Stimulated activated CD8-positive, alpha-beta memory T cell treated with anti-CD3 and anti-CD28 coated beads, Interleukin-15, amount 100 ng/mL, for 48 hours (primary cell): ENCODE measurements around the gene MICAL3.
"Not testable (repeated sequence)": the region's sequence is repeated elsewhere in the genome, so short reads cannot be mapped to it uniquely, and the experiment has no call there.

Experiments used
- DNase-seq, 2 donors: peaks; one replicate each; pipeline ENCODE4 v3.0.0-alpha.2; 2020; ENCODE audit warnings: low read depth in 2 of 2

MICAL3 gene

GRCh38 chr22:17884893-17885292, 139.5 kb downstream of the MICAL3 start:
- no peak for DNase-seq

DNA sequence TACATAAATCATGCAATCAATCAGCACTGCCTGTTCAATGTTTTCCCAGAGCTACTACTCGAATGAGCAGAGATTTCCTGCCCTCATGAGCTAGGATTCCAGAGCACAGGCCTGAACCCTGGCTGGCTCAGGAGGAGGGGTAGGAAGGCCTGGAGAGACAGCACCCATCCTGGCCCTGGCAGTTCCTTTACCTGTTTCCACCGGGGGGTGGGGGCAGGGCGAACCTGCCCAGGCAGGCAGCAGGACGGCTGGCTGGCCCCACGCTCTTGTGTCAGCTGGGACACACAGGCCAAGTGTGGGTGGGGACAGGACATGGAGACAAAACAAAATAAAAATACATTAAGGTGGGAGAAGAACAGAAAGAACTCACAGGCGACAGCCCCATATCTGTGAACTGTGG, 140.3 kb downstream of the MICAL3 start:
- DNase-seq = no peak

- no peak for DNase-seq
These were observed 141.0 kb downstream of the MICAL3 start for GRCh38 chr22:17883356-17883755.

DNA sequence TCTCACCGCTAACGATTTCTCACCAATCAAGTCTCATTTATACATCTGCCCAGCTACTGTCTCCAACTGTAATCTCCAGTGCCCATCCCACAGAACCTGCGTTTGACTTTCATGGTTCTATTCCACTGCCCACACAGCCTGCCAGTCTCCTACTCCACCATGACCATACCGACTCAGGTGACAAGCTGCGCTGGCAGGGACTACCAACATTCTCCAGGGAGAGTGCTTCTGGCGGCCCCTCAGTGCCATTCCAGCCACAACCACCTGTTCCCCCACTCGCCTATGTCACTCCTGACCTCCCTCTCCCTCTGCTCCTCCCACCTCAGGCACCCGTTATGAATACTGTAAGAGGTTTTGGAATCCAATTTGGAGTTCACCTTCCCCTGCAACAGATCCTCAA, 141.6 kb downstream of the MICAL3 start:
- DNase-seq = no peak

GRCh38 chr22:17882162-17882561, 142.2 kb downstream of the MICAL3 start:
- DNase-seq = no peak

DNA sequence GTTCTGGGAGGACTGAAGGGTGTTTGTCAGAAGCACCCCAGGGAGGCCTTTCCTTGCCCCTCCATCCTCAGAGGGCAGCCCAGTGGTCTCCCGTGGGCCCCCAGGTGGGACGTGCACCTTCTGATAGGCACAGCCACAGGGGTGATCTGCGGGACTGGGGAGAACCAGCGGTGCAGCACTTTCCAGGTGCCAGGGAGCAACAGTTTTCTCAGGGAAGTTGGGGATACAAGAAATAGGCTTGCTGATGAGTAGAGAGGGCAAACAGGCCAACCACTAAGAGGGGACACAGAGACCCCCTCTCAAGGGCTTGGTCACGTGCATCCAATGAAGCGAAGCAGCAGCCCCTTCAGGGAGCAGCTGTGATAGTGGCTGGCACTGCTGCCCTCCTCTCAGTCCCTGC, 143.0 kb downstream of the MICAL3 start:
- no peak for DNase-seq

GRCh38 chr22:17880468-17880867, 143.9 kb downstream of the MICAL3 start:
- no peak for DNase-seq

- DNase-seq = no peak
These were observed 144.3 kb downstream of the MICAL3 start for GRCh38 chr22:17880020-17880419.

DNA sequence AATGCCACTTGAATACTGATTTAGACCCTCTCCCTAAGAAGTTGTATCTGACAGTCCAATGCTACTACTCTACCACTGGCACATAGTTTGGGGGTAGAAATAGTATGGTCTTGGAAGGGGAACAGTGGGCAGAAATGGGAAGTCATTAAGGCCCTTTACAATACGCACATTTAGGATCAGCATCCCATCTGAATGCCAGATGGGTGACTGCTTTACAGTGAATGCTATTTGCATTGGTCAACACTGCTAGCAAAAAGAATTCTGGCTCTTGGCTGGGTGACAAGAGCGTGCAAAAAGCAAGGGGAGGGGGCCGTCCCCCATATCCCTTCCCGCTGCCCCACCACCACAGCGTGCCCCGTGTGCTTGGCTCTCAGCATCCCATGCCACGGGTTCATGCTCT, 145.4 kb downstream of the MICAL3 start:
- DNase-seq = no peak

DNA sequence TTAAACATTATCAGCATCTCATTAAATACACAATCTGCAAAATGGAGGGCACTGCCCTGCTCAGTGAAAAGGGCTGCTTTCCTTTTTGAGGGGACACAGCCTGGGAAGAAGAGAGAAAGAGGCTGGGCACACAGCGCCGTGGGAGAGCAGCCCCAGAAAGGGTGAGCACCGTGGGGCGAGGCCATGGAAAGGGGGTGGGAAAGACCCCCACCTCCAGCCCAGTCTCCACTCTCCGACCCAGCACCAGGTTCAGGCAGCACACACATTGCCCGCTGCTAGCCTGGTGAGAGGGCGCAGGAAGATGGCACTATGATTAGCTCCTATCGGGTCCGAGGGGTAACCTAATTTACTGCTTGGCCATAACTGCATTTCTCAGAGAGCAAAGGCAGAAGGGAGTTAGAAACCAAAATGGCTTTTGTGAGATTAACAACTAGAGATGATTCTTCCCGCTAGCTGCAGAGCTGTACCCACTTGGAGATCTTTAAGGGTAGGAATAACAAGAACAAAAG, 146.1 kb downstream of the MICAL3 start:
- no peak for DNase-seq

DNA sequence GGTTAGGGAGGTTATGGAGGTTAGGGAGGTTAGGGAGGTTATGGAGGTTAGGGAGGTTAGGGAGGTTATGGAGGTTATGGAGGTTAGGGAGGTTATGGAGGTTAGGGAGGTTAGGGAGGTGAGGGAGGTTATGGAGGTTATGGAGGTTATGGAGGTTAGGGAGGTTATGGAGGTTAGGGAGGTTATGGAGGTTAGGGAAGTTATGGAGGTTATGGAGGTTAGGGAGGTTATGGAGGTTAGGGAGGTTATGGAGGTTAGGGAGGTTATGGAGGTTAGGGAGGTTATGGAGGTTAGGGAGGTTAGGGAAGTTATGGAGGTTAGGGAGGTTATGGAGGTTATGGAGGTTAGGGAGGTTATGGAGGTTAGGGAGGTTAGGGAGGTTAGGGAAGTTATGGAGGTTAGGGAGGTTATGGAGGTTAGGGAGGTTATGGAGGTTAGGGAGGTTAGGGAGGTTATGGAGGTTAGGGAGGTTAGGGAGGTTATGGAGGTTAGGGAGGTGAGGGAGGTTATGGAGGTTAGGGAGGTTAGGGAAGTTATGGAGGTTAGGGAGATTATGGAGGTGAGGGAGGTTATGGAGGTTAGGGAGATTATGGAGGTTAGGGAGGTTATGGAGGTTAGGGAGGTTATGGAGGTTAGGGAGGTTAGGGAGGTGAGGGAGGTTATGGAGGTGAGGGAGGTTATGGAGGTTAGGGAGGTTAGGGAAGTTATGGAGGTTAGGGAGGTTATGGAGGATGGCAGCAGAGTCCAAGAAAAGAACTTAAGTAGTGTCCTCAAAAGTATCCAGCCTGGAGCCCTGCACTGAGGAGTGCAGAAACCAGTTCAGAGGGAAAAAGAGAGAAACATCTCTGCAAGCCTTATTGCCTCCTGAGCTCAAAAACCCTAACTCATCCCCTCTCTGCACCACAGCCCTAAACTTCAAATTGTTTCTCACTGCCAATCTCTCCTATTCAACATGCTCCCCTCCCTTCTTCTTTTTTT, 147.2 kb downstream of the MICAL3 start:
- DNase-seq = not testable (repeated sequence)

DNA sequence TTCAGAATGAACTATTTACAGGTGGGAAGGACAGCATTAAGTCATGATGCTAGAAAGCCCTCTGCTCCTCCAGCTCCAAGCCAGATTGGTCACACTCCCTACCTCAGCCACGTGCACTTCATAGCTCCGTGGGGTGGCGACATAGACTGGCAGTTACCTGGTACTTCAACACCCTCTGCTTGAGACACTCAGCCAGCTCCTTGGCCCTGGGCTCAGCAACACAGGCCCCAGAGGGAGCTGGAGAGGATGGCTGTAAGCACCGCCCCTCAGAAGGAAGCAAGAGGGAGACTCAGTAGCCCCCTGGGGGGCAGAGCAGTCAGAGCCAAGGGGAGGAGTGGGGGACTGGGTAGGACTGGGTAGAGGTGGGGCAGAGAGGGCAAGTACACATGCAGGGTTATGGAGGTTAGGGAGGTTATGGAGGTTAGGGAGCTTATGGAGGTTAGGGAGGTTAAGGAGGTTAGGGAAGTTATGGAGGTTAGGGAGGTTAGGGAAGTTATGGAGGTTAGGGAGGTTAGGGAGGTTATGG, 148.0 kb downstream of the MICAL3 start:
- no peak for DNase-seq

GRCh38 chr22:17875631-17876030, 148.7 kb downstream of the MICAL3 start:
- DNase-seq = no peak

- no peak for DNase-seq
These were observed 149.2 kb downstream of the MICAL3 start for GRCh38 chr22:17875156-17875555.

GRCh38 chr22:17874231-17874905, 150.0 kb downstream of the MICAL3 start:
- DNase-seq = no peak

DNA sequence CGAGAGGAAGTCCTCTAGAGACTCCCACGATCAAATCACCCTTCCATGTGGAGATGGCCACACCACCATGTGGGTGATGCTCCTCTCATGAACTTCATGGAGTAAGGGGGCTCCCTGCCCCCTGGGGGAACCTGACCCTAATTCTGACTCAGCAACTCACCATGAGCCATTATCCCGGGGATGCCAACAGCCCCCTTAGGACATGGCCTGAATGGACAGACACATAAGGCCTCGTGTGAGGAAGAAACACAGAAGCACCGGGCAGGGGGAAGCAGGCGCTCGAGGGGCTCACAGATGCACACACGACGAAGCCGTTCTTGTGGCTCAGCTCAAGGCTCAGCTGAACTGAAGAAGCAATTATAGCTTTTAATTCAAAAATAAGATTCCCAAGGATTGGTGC, 150.6 kb downstream of the MICAL3 start:
- no peak for DNase-seq

DNA sequence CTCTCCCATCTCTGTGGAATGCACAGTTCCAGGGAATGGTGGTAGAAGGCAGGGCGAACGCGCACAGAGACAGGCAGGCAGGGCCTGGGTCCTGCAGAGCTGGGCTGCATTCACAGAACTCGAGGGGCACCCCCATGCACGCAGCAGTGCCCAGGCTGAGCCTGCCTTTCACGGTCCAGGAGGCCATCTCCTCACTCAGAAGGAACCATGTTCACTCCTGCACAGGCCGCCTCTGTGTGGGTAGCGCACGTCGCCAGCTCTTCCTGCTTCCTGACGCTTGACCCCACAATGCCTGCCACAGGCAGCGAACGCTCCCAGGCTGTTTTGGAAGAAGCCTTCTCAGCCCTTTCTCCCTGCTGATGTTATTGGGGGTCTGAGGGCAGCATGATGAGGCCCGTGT, 151.2 kb downstream of the MICAL3 start:
- DNase-seq = no peak

- DNase-seq = no peak
These were observed 151.9 kb downstream of the MICAL3 start for GRCh38 chr22:17872471-17872870.

GRCh38 chr22:17871726-17872458, 152.5 kb downstream of the MICAL3 start:
- DNase-seq = no peak

DNA sequence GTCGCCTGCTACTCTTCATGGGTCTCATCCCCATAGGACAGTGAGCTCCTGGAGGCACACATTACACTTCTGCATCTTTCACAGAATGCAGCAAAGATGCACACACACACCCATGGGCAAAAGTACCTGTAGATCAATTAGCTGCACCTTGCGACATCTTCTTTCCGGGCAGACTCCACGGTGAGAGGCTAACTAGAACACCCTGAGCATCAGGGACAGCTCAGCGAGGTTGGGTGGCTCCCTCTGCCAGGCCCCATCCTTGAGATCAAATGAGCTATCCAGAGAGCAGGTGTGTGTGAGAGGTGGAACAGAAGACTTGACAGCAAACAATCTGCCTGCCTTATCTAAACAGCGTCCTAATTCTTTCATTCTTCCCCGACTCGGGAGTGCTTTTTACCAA, 154.0 kb downstream of the MICAL3 start:
- no peak for DNase-seq

DNA sequence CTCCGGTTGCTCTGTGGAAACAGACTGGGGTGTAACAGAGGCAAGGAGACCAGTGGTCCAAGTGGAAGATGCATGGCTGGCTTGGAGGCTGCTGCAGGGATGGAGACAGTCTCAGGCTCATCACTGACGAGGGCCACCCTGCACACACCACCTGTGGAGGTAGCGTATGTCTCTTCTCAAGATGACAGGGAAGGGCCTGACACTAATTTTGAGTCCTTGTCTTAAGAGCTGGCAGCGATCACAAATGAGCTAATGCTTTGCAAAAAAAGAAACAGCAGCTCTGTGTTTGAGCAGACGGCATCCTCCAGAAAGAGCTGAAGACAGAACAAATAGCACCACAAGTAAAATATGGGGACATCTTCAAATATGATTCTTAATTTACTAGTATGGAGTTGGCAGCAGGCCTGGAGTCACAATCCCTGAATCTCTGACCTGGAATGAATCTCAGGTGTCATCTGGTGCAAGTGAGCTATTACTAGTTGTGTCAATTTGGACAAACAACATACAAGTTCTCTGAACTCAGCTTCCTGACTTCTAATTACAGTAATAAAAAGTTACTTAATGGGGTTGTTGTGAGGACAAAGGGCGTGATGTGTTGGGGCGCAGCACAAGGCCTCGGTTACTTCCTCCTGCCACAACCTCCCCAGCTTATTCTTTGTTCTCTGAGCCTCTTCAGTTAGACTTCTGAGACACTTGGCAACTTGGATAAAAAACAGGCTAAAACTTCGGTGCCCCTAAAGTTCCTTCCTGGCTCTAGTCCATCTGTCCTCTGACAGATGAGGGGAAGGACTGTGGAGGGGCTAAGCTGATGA, 154.9 kb downstream of the MICAL3 start:
- DNase-seq = no peak
